Endothelial cell of umbilical vein (primary cell): ENCODE results near the gene CD300LG. TPM values are rescaled to one million over a fixed set of nuclear protein-coding genes. Genes with fewer than 3 reads are reported as not detected.

ENCODE experiments used
- BruUV-seq: library from RNA; stranded (reverse); fragments of 400-500 nt; replicated peaks from 2 replicates; lab custom pipeline; 2021; lab: Mats Ljungman, UMichigan
- CTCF ChIA-PET: fragments of 300-600, 350-600 bp; sonication (Branson Sonifier 250); formaldehyde crosslinking; loops from one replicate; lab custom pipeline; 2021; ENCODE audit warnings: antibody characterized with exemption, inconsistent platforms; lab: Charles Lee
- POLR2A ChIA-PET: fragments of 300-600, 350-600 bp; sonication (Branson Sonifier 250); formaldehyde crosslinking; loops from one replicate; lab custom pipeline; 2021; ENCODE audit warnings: antibody characterized with exemption, inconsistent platforms; lab: Charles Lee
- DNase-seq: peaks from one replicate; pipeline ENCODE4 v3.0.0-alpha.2; 2011; ENCODE audit warnings: low read depth, low spot score
- FAIRE-seq: peaks from 2 replicates; lab custom pipeline; 2011; peaks lifted over from hg19 to GRCh38; lab: Jason Lieb, UNC
- H2AFZ ChIP-seq: 2 replicates; pipeline ENCODE4 v1.6.0; 2012; ENCODE audit warnings: low read depth, low read length, control low read depth, inconsistent platforms
- H3K27ac ChIP-seq: 2 replicates; pipeline ENCODE4 v1.5.1; 2011; ENCODE audit warnings: low read depth, mild to moderate bottlenecking, control low read depth, low read length, moderate library complexity; ENCODE audit not compliant: insufficient read depth
- H3K27me3 ChIP-seq, 2 experiments: 2 replicates each; pipeline versions ENCODE4 v1.6.0 to v1.6.1; 2011; ENCODE audit warnings: low read length in 2 of 2, mixed read lengths in 1 of 2; ENCODE audit not compliant: control insufficient read depth in 2 of 2, insufficient read depth in 2 of 2
- H3K36me3 ChIP-seq, 2 experiments: 2 replicates in 1 of 2; 3 replicates in 1 of 2; pipeline ENCODE4 v1.5.1; 2011; ENCODE audit warnings: low read length in 2 of 2, mild to moderate bottlenecking in 1 of 2, moderate library complexity in 1 of 2; ENCODE audit not compliant: control insufficient read depth in 2 of 2, insufficient read depth in 2 of 2; ENCODE audit errors: extremely low read depth in 1 of 2
- H3K4me1 ChIP-seq: 3 replicates; pipeline ENCODE4 v1.5.1; 2011; ENCODE audit warnings: mild to moderate bottlenecking, low read length; ENCODE audit not compliant: control insufficient read depth, insufficient read depth; ENCODE audit errors: extremely low read depth
- H3K4me2 ChIP-seq: 2 replicates; pipeline ENCODE4 v1.6.1; 2011; ENCODE audit warnings: low read length, control low read depth, mixed read lengths; ENCODE audit not compliant: insufficient read depth
- H3K4me3 ChIP-seq, 3 experiments: fragments of 200-600 bp in 1 of 3; sonication (generic), shearing (Covaris generic) in 1 of 3; replicated peaks in 1 of 3; 2 replicates each; pipeline ENCODE4 v1.5.1; 2011 to 2016; ENCODE audit warnings: control low read depth in 3 of 3, low read length in 3 of 3, mild to moderate bottlenecking in 2 of 3, inconsistent platforms in 1 of 3, low read depth in 1 of 3, moderate library complexity in 1 of 3; ENCODE audit not compliant: insufficient read depth in 1 of 3
- H3K79me2 ChIP-seq: 2 replicates; pipeline ENCODE4 v1.6.0; 2012; ENCODE audit warnings: low read length, inconsistent platforms; ENCODE audit not compliant: control insufficient read depth, insufficient read depth
- H3K9ac ChIP-seq: replicated peaks from 2 replicates; pipeline ENCODE3; 2011; ENCODE audit warnings: low read length, control low read depth; ENCODE audit not compliant: insufficient read depth; ENCODE audit errors: extremely low read depth
- H3K9me1 ChIP-seq: replicated peaks from 3 replicates; pipeline ENCODE4 v1.6.0; 2011; ENCODE audit warnings: mild to moderate bottlenecking, low read length; ENCODE audit not compliant: control insufficient read depth, insufficient read depth; ENCODE audit errors: extremely low read depth
- H3K9me3 ChIP-seq: replicated peaks from 2 replicates; pipeline ENCODE4 v1.5.1; 2012; ENCODE audit warnings: low read length, inconsistent platforms; ENCODE audit not compliant: control insufficient read depth, insufficient read depth
- H4K20me1 ChIP-seq: replicated peaks from 2 replicates; pipeline ENCODE3; 2011; ENCODE audit warnings: mild to moderate bottlenecking, low read length; ENCODE audit not compliant: control insufficient read depth, insufficient read depth; ENCODE audit errors: extremely low read depth
- CTCF ChIP-seq, 2 donors: IDR thresholded peaks; 1 replicate in 1 of 2; 2 replicates in 1 of 2; pipeline ENCODE4 v1.5.1; 2011; ENCODE audit warnings: low read length in 2 of 2, mild to moderate bottlenecking in 2 of 2, moderate library complexity in 2 of 2, control low read depth in 1 of 2, inconsistent platforms in 1 of 2, low read depth in 1 of 2; ENCODE audit not compliant: insufficient read depth in 1 of 2; ENCODE audit errors: extremely low read depth in 1 of 2
- EZH2 ChIP-seq: IDR thresholded peaks from 2 replicates; pipeline ENCODE4 v1.6.1; 2012; ENCODE audit warnings: borderline replicate concordance, low read depth, mild to moderate bottlenecking, moderate library complexity, low read length, inconsistent platforms; ENCODE audit not compliant: severe bottlenecking
- FOS ChIP-seq: IDR thresholded peaks from 2 replicates; pipeline ENCODE4 v1.6.1; 2011; ENCODE audit warnings: mild to moderate bottlenecking, low read length, moderate library complexity, borderline replicate concordance; ENCODE audit not compliant: insufficient read depth
- GATA2 ChIP-seq: IDR thresholded peaks from 2 replicates; pipeline ENCODE4 v1.7.0; 2011; ENCODE audit warnings: low read depth, mild to moderate bottlenecking, moderate library complexity, mixed read lengths, low read length; ENCODE audit not compliant: insufficient read length, insufficient read depth
- JUN ChIP-seq: IDR thresholded peaks from 2 replicates; pipeline ENCODE4 v1.6.1; 2011; ENCODE audit warnings: borderline replicate concordance, low read depth; ENCODE audit not compliant: insufficient read length, insufficient read depth
- MAX ChIP-seq: IDR thresholded peaks from 2 replicates; pipeline ENCODE4 v1.6.1; 2011; ENCODE audit not compliant: insufficient read depth, insufficient read length
- MYC ChIP-seq: IDR thresholded peaks from one replicate; pipeline ENCODE4 v1.6.1; 2011; ENCODE audit warnings: mild to moderate bottlenecking, low read depth, low read length
- POLR2A ChIP-seq: IDR thresholded peaks from 2 replicates; pipeline ENCODE4 v1.6.1; 2012; ENCODE audit warnings: low read depth, mild to moderate bottlenecking, control low read depth, low read length
- POLR2AphosphoS5 ChIP-seq: IDR thresholded peaks from 2 replicates; pipeline ENCODE4 v1.6.1; 2012; ENCODE audit warnings: low read depth, mild to moderate bottlenecking, control low read depth, low read length, moderate library complexity; ENCODE audit not compliant: insufficient read depth
- dilution Hi-C: fragments of 300-500 bp; cut with MboI; formaldehyde crosslinking; loops from one replicate; pipeline ENCODE4 v1.15.0; 2019; ENCODE audit warnings: low sequenced_read_pairs; ENCODE audit not compliant: extremely low pct_ligation_motif_present
- intact Hi-C: fragments of 100-400 bp; cut with micrococcal nuclease; formaldehyde crosslinking; loops from one replicate; pipeline ENCODE4 v1.10.0; 2022
- polyA plus RNA-seq, 4 experiments: library from polyadenylated mRNA; depleted of rRNA in 3 of 4; stranded (reverse) in 3 of 4; unstranded in 1 of 4; fragments of >200 nt; gene quantifications; 2 replicates each; pipeline versions ENCODE4 v1.2.1 to v1.2.3, GENCODE V29; 2011 to 2012; ENCODE audit warnings: missing spikeins in 1 of 4
- total RNA-seq: library from RNA; stranded (reverse); gene quantifications from 2 replicates; pipeline ENCODE4 v1.2.3, GENCODE V29; 2021

CD300LG gene
- total and polyA plus RNA-seq, 2 donors (not counting 3 experiments of a cell fraction or from before 2014, with no cell fraction given): not detected

- no peak overlapping the region for H3K27ac ChIP-seq
- dilution Hi-C loops (no loop called here), intact Hi-C loops (no loop called here)
- no peak overlapping the region for H3K4me2 ChIP-seq
- TF ChIP-seq EZH2: no peak
- no peak for TF ChIP-seq CTCF (IDR thresholded peaks at IDR 0.05; ENCODE audit: extremely low read depth in 1 of 2, insufficient read depth in 1 of 2, low read depth in 1 of 2, low read length in 2 of 2)
- no peak for TF ChIP-seq FOS
- TF ChIP-seq JUN: no peak
- no peak for TF ChIP-seq POLR2A
- TF ChIP-seq GATA2: no peak
- TF ChIP-seq MYC: no peak
- TF ChIP-seq POLR2AphosphoS5: no peak
- TF ChIP-seq MAX: no peak
- H3K9me3 ChIP-seq: no peaks in the 10 kb centered on the region
- H3K36me3 ChIP-seq: no peaks in the 10 kb centered on the region
- H3K79me2 ChIP-seq: no peaks in the 10 kb centered on the region
- FAIRE-seq (no peak), DNase-seq (no peak)
- ChIA-PET CTCF (no interaction called here), POLR2A (interaction anchor here (0.6 kb wide), 1 partner anchor 537 kb away, joined by 3 read pairs; no protein-coding TSS in a partner anchor)
- no peaks in the 10 kb centered on the region for H3K9me1 ChIP-seq
- no peaks in the 10 kb centered on the region for H4K20me1 ChIP-seq
- no peak overlapping the region for H2AFZ ChIP-seq
- no peak overlapping the region for H3K4me3 ChIP-seq
- H3K9ac ChIP-seq: no peak overlapping the region
- H3K4me1 ChIP-seq: no peaks in the 10 kb centered on the region
- H3K27me3 ChIP-seq: peaks cover 7 to 13% of the 10 kb centered on the region in 2 experiments
- BruUV-seq: no TSS peak
These were observed 5.6 kb downstream of the CD300LG start for GRCh38 chr17:43852571-43852970.
